ENCODE results near the gene AACS. TPM values are rescaled to one million over a fixed set of nuclear protein-coding genes. Genes with fewer than 3 reads are reported as not detected.

The AACS gene
- total and polyA plus RNA-seq, 2 of the 13 experiments (the other 11 are each of a cell fraction or from before 2014, with no cell fraction given), result 23.3 to 28.8 TPM

DNA sequence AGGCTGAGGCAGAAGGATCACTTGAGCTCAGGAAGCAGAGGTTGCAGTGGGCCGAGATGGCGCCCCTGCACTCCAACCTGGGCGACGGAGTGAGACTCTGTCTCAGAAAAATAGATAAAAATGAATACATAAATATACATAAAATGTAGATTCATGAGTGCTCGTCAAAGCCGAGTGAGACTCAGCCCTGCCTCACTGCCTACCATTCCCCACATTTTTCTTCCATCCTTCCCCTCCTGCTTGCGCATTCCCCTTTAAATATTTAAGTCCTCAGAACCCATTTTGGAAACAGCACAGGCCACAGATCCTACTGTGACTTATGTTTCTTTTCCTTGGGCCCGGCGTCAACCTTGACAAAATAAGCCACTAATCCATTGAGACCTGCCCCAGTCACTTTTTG lies 31.9 kb upstream of the AACS start:
- TF ChIP-seq FOXA3 (CRISPR knock-in tag; IDR thresholded peaks at IDR 0.05), result no peak
- TF ChIP-seq ZNF839 (CRISPR knock-in tag; IDR thresholded peaks at IDR 0.05; ENCODE audit: borderline replicate concordance), result no peak
- no peak for TF ChIP-seq SNAI1 (CRISPR knock-in tag; IDR thresholded peaks at IDR 0.05; ENCODE audit: borderline replicate concordance)
- no peak for TF ChIP-seq THRA (CRISPR knock-in tag; IDR thresholded peaks at IDR 0.05; ENCODE audit: borderline replicate concordance)
- TF ChIP-seq ZNF205 (CRISPR knock-in tag; IDR thresholded peaks at IDR 0.05), result no peak
- TF ChIP-seq, protein P1, sequence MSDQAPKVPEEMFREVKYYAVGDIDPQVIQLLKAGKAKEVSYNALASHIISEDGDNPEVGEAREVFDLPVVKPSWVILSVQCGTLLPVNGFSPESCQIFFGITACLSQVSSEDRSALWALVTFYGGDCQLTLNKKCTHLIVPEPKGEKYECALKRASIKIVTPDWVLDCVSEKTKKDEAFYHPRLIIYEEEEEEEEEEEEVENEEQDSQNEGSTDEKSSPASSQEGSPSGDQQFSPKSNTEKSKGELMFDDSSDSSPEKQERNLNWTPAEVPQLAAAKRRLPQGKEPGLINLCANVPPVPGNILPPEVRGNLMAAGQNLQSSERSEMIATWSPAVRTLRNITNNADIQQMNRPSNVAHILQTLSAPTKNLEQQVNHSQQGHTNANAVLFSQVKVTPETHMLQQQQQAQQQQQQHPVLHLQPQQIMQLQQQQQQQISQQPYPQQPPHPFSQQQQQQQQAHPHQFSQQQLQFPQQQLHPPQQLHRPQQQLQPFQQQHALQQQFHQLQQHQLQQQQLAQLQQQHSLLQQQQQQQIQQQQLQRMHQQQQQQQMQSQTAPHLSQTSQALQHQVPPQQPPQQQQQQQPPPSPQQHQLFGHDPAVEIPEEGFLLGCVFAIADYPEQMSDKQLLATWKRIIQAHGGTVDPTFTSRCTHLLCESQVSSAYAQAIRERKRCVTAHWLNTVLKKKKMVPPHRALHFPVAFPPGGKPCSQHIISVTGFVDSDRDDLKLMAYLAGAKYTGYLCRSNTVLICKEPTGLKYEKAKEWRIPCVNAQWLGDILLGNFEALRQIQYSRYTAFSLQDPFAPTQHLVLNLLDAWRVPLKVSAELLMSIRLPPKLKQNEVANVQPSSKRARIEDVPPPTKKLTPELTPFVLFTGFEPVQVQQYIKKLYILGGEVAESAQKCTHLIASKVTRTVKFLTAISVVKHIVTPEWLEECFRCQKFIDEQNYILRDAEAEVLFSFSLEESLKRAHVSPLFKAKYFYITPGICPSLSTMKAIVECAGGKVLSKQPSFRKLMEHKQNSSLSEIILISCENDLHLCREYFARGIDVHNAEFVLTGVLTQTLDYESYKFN (CRISPR knock-in tag; conservative IDR thresholded peaks at IDR 0.05), result no peak
- TF ChIP-seq ZNF446 (CRISPR knock-in tag; IDR thresholded peaks at IDR 0.05), result no peak
- no peak for TF ChIP-seq ZUFSP (CRISPR knock-in tag; IDR thresholded peaks at IDR 0.05; ENCODE audit: borderline replicate concordance)
- H3K9ac ChIP-seq (ENCODE audit: insufficient read depth, low read depth, low read length), result no peak overlapping the region
- no peaks in the 10 kb centered on the region for H4K20me1 ChIP-seq (ENCODE audit: insufficient read depth, low read length)
- intact Hi-C loops (cut with micrococcal nuclease; ENCODE audit: unreplicated experiment) (no loop called here), in situ Hi-C loops (cut with HindIII; ENCODE audit: extremely low pct_ligation_motif_present, low pct_unique_long_range_greater_than_20kb) (no loop called here)
- no peak for ATAC-seq
- FAIRE-seq, result no peak
- H3K27me3 ChIP-seq (ENCODE audit: control insufficient read depth in 1 of 2, insufficient read depth in 2 of 2, low read length in 2 of 2), result no peaks in the 10 kb centered on the region
- DNase-seq (ENCODE audit: low spot score), result no peak
- H3K27ac ChIP-seq (ENCODE audit: extremely low read length, insufficient read depth, low read length), result no peak overlapping the region
- no peaks in the 10 kb centered on the region for H3K9me3 ChIP-seq (ENCODE audit: low read length)
- WGBS (ENCODE audit: low lambda C conversion rate), result 97% methylated on average over 9 of the region's 9 CpGs
- no peak overlapping the region for H3K4me2 ChIP-seq (ENCODE audit: low read depth, low read length)
- no peak overlapping the region for H3K4me3 ChIP-seq (replicated peaks in 1 of 3; ENCODE audit: insufficient read depth in 1 of 3, low read depth in 2 of 3, low read length in 3 of 3)
- no TSS peak for BruUV-seq (replicated peaks)
- ChIA-PET CTCF (ENCODE audit: low intra/inter-chr PET ratio, low total read pairs) (no interaction called here), POLR2A (no interaction called here)
- no peak overlapping the region for H2AFZ ChIP-seq (ENCODE audit: low read length)
- H3K4me1 ChIP-seq (ENCODE audit: insufficient read depth, low read length), result no peaks in the 10 kb centered on the region
- no peaks in the 10 kb centered on the region for H3K79me2 ChIP-seq (ENCODE audit: insufficient read depth, low read length)
- H3K36me3 ChIP-seq (replicated peaks in 1 of 2; ENCODE audit: control insufficient read depth in 1 of 2, insufficient read depth in 2 of 2, low read length in 2 of 2), result no peaks in the 10 kb centered on the region
